Fibroblast of pulmonary artery (primary cell): ENCODE data around the gene OSBPL9.

Experiments
- DNase-seq: peaks from one replicate; pipeline ENCODE4 v3.0.0-alpha.2; 2010; ENCODE audit warnings: low read depth
- H3K4me3 ChIP-seq: replicated peaks from 2 replicates; pipeline ENCODE4 v1.5.1; 2011; ENCODE audit warnings: low read depth, mild to moderate bottlenecking, control low read depth, low read length, moderate library complexity
- CTCF ChIP-seq: IDR thresholded peaks from 2 replicates; pipeline ENCODE4 v1.5.1; 2011; ENCODE audit warnings: mild to moderate bottlenecking, control low read depth, low read length, inconsistent platforms; ENCODE audit errors: missing control alignments

OSBPL9 gene

GRCh38 chr1:51636191-51636590 lies 19.3 kb downstream of the OSBPL9 start:
- no peak for TF ChIP-seq CTCF
- no peak overlapping the region for H3K4me3 ChIP-seq
- DNase-seq: no peak

DNA sequence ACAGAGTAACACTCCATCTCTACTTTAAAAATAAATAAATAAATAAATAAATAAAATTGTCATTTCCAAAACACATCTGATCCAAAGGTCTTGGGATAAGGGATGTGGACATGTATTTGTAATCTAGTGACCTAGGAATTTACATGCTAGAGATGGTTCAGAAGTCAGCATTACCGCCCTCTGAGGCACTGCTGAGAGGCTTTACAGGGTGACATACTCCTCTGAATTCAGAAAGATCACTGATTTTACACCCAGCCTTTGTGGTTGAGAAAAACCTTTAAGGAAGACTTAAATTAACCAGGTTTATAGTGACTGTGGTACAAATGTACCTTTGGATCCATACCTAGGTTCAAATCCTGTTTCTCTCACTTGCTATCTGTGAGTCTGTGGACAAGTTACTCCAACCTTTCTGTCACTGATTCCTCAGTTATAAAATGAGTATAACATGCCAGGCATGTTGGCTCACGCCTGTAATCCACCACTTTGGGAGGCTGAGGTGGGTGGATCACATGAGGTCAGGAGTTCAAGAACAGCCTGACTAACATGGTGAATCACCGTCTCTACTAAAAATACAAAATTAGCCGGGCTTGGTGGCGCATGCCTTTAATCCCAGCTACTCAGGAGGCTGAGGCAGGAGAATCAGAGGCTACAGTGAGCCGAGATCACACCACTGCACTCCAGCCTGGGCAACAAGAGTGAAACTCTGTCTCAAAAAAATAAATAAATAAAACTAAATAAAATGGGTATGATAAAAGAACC lies 20.1 kb downstream of the OSBPL9 start:
- peak; percentile 77 for DNase-seq
- no peak overlapping the region for H3K4me3 ChIP-seq
- no peak for TF ChIP-seq CTCF

DNA sequence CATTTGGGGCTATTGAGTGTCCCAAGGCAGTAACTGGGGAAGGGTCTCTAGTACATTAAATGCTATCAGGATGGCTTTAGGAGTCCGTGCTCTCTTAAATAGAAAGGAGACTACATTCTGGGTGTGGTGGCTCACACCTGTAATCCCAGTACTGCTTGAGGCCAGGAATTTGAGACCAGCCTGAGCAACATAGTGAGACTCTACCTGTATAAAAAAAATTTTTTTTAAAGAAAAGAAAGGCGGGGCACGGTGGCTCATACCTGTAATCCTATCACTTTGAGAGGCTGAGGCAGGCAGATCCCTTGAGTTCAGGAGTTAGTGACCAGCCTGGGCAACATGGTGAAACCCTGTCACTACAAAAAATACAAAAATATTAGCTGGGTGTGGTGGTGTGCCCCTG lies 21.5 kb downstream of the OSBPL9 start:
- no peak for DNase-seq
- H3K4me3 ChIP-seq: no peak overlapping the region
- TF ChIP-seq CTCF: no peak

DNA sequence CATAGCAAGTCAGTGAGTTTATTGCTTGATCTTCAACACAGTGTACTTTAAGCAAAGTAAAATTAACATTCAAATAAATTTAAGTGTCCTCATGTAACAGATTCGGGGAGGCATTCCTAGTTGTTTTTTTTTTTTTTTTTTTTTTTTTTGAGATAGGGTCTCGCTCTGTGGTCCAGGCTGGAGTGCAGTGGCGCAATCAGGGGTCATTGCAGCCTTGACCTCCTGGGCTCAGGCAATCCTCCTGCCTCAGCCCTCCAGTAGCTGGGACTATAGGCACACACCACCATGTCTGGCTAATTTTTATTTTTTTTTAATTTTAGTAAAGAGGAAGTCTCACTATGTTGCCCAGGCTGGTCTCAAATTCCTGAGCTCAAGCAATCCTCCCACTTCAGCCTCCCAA lies 22.8 kb downstream of the OSBPL9 start:
- H3K4me3 ChIP-seq: no peak overlapping the region
- no peak for TF ChIP-seq CTCF
- no peak for DNase-seq

GRCh38 chr1:51641096-51641495 lies 24.2 kb downstream of the OSBPL9 start:
- no peak overlapping the region for H3K4me3 ChIP-seq
- DNase-seq: no peak
- TF ChIP-seq CTCF: no peak

GRCh38 chr1:51642739-51643142 lies 25.8 kb downstream of the OSBPL9 start:
- no peak for TF ChIP-seq CTCF
- H3K4me3 ChIP-seq: no peak overlapping the region
- peak; percentile 96 for DNase-seq

DNA sequence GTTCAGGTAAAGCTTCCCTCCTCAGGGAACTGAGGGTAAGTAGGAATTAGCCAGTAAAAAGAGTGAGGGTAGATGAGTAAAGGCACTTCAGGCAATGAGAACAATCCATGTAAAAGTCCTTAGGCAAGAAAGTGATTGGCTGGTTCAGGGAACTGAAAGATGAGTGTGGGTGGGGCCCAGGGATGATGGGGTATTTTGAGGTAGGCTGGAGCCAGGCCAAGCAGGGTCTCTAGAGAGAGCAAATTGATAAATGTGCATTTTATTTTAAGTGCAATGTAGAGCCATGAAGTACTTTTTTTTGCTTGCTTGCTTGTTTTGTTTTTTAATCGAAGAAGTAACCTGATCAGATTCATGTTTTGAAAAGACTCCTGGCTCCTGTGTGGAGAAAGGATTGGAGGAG lies 26.5 kb downstream of the OSBPL9 start:
- no peak for TF ChIP-seq CTCF
- peak; percentile 11 for DNase-seq
- no peak overlapping the region for H3K4me3 ChIP-seq
